SK-N-MC (cell line): Measurements from ENCODE around the gene KBTBD6.

Source experiments
- DNase-seq: peaks from one replicate; pipeline ENCODE4 v3.0.0-alpha.2; 2011; ENCODE audit warnings: low read depth, low spot score
- H3K27ac ChIP-seq: fragments of 200-600 bp; sonication (generic); 2 replicates; pipeline ENCODE4 v1.5.1; 2016; ENCODE audit warnings: mixed run types
- H3K36me3 ChIP-seq: fragments of 200-600 bp; sonication (generic); 2 replicates; pipeline ENCODE4 v1.6.1; 2017; ENCODE audit warnings: antibody characterized with exemption, low read length, mixed read lengths; ENCODE audit not compliant: insufficient read depth
- H3K4me3 ChIP-seq: fragments of 200-600 bp; sonication (generic); 2 replicates; pipeline ENCODE4 v1.5.1; 2016
- H3K9ac ChIP-seq: fragments of 200-600 bp; sonication (generic); 2 replicates; pipeline ENCODE4 v1.8.0; 2017; ENCODE audit warnings: mixed run types, mixed read lengths; ENCODE audit not compliant: insufficient read length
- H3K9me3 ChIP-seq: fragments of 200-600 bp; sonication (generic); 2 replicates; pipeline ENCODE4 v1.6.1; 2017; ENCODE audit warnings: low read depth, mild to moderate bottlenecking, antibody characterized with exemption, low read length, moderate library complexity, mixed read lengths
- EZH2 ChIP-seq: fragments of 200-600 bp; sonication (generic); IDR thresholded peaks from one replicate; pipeline ENCODE4 v1.6.1; 2017; ENCODE audit warnings: antibody characterized with exemption
- FOXP2 ChIP-seq: optimal IDR thresholded peaks from 2 replicates; pipeline ENCODE3; 2011; ENCODE audit warnings: mild to moderate bottlenecking, moderate library complexity; ENCODE audit not compliant: insufficient read depth; ENCODE audit errors: extremely low read length, control extremely low read depth
- POLR2AphosphoS5 ChIP-seq: IDR thresholded peaks from 2 replicates; pipeline ENCODE4 v1.6.1; 2012; ENCODE audit warnings: mild to moderate bottlenecking, low read depth, low read length, borderline replicate concordance

KBTBD6 gene

DNA sequence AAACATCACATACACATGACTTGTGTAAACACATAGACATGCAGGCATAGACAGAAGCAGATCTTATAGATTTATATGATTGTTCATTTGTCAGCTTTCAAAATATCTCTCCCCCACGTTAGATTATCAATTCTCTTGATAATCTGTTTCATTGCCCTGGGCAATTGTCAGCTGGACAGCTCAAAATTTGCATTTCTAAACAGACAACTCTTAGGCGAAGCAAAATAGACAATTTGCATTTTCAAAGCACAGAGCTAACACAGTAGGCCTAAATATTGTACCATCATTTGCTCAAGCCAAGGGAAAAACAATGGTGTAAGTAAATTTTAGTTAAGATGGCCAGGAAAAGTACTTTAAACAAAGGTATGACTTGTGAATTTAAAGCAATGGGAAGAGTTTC lies 24.0 kb upstream of the KBTBD6 start:
- no peaks in the 10 kb centered on the region for H3K36me3 ChIP-seq
- H3K4me3 ChIP-seq, result no peak overlapping the region
- H3K27ac ChIP-seq, result no peak overlapping the region
- no peak for TF ChIP-seq FOXP2
- no peak for TF ChIP-seq POLR2AphosphoS5
- TF ChIP-seq EZH2, result no peak
- H3K9ac ChIP-seq, result no peak overlapping the region
- DNase-seq, result no peak
- no peaks in the 10 kb centered on the region for H3K9me3 ChIP-seq

DNA sequence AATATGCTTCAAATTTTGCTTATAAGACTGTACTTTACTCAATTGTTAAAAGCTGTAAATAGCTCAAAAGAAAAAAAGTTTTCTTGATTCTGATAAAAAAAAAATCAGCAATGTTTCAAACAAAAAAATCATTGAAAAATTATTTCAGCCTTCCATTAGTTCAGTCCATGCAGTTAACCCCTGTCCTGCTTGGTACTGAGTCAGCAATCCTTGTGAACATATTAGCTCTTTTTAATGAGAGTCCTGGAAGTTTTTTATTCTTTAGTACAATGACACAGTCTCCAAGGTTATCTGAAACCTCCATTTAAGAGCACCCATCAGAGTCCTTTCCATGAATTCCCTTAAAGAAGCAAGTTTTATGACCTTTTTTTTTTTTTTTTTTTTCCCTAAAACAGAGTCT lies 21.4 kb upstream of the KBTBD6 start:
- no peak for DNase-seq
- H3K4me3 ChIP-seq, result no peak overlapping the region
- no peak overlapping the region for H3K9ac ChIP-seq
- H3K9me3 ChIP-seq, result 0 out of 2 replicates have a peak, but pooled peaks cover 4% of the 10 kb centered on the region
- H3K27ac ChIP-seq, result no peak overlapping the region
- TF ChIP-seq POLR2AphosphoS5 (no peak), EZH2 (no peak), FOXP2 (no peak)
- no peaks in the 10 kb centered on the region for H3K36me3 ChIP-seq

DNA sequence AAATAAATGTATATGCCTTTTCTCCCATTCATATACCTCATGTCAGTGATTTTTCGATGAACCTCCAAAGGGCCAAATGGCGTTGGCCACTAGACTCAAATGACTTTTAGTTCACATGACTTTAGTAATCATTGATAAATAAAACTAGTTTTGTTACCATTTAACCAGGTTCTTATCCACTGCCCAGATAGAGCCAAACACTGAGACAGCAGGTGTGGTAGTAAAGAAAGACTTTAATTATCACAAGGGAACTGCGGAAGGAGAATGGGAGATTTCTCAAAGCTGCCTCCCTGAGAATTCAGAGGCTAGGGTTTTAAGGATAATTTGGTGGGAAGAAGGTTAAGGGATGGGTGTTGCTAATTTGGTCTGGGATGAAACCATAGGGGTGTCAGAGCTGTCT lies 19.4 kb upstream of the KBTBD6 start:
- DNase-seq, result no peak
- H3K4me3 ChIP-seq, result no peak overlapping the region
- no peak overlapping the region for H3K9ac ChIP-seq
- 0 out of 2 replicates have a peak, but pooled peaks cover 4% of the 10 kb centered on the region for H3K9me3 ChIP-seq
- H3K27ac ChIP-seq, result no peak overlapping the region
- no peaks in the 10 kb centered on the region for H3K36me3 ChIP-seq
- no peak for TF ChIP-seq POLR2AphosphoS5
- no peak for TF ChIP-seq EZH2
- TF ChIP-seq FOXP2, result no peak

DNA sequence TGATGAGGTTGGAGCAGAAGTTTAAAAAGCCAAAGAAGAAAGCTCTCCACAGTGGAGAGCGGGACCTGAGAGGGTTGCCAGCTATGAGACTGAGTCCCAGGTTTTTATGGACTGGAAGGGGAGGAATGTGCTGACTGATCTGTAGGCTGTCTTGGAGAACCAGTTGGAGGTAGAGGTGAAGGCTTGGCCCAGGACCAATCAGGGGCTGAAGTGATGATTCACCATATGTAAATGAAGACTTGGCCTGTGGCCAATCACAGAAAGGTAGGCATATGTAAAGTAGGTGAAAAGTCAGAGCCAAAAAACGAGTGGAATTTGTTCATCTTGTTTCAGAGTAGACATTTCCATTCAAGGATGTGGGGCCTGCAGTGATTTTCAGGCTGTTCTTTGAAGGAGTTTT lies 17.5 kb upstream of the KBTBD6 start:
- no peak for DNase-seq
- no peak for TF ChIP-seq EZH2
- TF ChIP-seq POLR2AphosphoS5, result no peak
- TF ChIP-seq FOXP2, result no peak
- H3K9ac ChIP-seq, result no peak overlapping the region
- no peak overlapping the region for H3K27ac ChIP-seq
- no peaks in the 10 kb centered on the region for H3K36me3 ChIP-seq
- no peak overlapping the region for H3K4me3 ChIP-seq
- peaks cover 4% of the 10 kb centered on the region; the same call in 1 of the 2 replicates for H3K9me3 ChIP-seq

DNA sequence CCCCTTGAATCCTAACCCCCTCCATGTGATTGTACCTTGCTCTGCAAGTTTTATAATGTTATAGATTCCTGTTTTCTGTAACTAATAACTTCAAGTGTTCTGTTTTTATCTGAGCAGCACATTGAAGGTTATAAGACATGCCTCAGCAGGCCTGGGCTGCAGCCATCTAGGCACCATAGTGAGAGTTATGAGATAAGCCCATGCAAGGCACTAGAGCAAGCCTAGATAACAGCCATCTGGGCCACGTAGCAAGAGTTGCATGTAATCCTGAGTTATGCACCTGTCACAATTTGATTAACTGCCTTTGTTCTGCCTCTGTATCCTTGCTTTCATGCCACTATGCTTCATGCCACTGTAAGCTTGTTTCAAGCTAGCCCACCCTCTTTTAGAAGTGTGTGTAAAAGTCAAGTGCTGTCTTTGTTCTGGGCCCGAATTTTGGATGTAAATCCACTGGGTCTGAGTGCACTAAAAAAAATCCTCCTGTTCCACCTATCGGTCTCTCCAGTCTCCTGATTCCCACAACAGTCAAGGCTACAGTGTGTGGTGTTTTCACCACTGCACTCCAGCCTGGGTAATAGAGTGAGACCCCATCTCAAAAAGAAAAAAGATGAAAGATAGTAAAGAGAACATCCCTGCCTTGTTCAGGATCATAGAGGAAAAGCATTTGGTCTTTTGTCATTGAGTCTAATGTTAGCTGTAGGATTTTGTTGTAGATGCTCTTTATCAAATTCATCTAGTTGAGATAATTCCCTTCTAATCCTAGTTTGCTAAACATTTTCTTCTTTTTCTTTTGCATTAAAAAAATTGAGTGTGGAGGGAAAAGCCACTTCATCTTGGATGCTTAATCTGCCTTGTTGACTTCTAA lies 16.0 kb upstream of the KBTBD6 start:
- TF ChIP-seq POLR2AphosphoS5 (no peak), EZH2 (no peak), FOXP2 (no peak)
- DNase-seq, result no peak
- Histone ChIP-seq H3K36me3 (no peaks in the 10 kb centered on the region), H3K9ac (no peak overlapping the region), H3K27ac (no peak overlapping the region), H3K9me3 (peaks cover 4% of the 10 kb centered on the region; the same call in 1 of the 2 replicates), H3K4me3 (no peak overlapping the region)

DNA sequence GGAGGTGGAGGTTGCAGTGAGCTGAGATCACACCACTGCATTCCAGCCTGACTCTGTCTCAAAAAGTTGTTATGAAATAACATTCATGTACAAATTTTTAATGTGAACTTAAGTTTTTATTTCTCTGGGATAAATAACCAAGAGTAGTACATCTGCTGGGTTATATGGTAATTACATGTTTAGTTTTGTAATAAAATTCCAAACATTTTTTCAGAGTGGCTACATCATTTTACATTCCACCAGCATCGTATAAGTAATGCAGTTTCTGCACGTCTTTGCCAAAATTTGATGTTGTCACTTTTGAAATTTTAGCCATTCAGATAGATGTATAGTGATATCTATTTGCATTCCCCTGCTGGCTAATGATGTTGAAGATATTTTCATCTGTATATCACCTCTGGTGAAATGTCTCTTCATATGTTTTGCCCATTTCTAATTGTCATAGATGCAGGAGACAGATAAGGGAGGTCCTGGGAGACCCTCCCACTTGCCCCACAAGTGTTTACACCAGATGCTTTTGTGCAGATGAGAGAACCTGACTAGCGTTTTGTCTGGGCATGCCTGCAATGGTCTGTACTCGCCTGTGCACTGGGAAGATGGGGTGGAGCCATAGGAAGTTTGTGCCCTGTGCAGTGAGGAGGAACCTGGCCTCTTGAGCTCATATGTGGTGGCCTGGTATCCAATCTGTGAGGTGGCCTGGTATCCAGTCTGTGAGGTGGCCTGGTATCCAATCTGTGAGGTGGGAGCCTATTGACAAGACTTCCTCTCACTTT lies 12.7 kb upstream of the KBTBD6 start:
- Histone ChIP-seq H3K4me3 (no peak overlapping the region), H3K36me3 (no peaks in the 10 kb centered on the region), H3K27ac (no peak overlapping the region), H3K9ac (no peak overlapping the region), H3K9me3 (peaks cover 4% of the 10 kb centered on the region; the same call in 1 of the 2 replicates)
- no peak for DNase-seq
- TF ChIP-seq EZH2, result no peak
- no peak for TF ChIP-seq POLR2AphosphoS5
- no peak for TF ChIP-seq FOXP2

DNA sequence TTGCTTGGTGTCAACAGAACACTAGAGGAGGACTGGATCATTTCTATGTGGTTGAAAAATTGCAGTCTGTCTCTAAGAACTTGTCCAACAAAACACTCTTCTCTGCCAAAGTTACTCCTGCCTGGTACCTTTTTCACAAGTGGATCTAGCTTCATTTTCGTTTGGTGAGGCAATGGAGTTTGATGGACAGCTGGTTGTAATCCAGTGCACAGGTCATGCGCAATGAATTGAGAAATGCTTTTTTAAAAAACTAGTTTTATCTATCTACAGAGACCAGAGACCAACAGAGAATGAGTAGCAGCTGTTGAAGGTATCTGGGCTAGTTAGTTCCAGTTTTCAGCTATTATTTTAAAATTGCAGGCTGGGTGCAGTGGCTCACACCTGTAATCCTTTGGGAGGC lies 12.0 kb upstream of the KBTBD6 start:
- Histone ChIP-seq H3K36me3 (no peaks in the 10 kb centered on the region), H3K9me3 (peaks cover 4% of the 10 kb centered on the region; the same call in 1 of the 2 replicates), H3K4me3 (no peak overlapping the region), H3K27ac (no peak overlapping the region), H3K9ac (no peak overlapping the region)
- no peak for DNase-seq
- TF ChIP-seq EZH2, result no peak
- no peak for TF ChIP-seq POLR2AphosphoS5
- TF ChIP-seq FOXP2, result no peak

DNA sequence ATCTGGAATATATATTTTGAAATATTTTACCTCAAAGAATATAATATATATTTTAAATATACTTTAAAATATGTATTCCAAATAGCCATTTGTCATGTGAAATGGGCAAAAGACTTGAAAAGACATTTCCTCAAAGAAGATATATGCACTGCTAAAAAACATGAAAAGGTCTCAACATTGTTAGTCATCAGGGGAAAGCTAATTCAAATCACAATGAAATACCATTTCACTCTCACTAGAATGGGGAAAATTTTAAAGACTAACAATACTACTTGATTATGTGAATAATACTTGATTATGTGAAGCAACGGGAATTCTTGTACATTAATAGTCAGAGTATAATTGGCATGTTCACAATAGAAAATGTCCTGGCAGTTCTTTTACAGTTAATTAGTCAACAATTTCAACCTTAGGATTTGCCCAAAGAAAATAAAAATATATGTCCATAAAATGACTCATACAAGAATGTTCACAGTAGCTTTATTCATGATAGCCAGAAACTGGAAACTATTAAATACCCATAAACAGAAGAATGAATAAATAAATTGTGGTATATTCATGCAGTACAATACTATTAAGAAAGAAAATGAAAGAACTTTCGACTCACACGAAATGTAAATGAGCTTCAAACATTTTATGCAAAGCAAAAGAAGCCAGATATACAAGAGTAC lies 6.8 kb upstream of the KBTBD6 start:
- DNase-seq, result no peak
- Histone ChIP-seq H3K9me3 (no peaks in the 10 kb centered on the region), H3K4me3 (no peak overlapping the region), H3K9ac (no peak overlapping the region), H3K27ac (no peak overlapping the region), H3K36me3 (no peaks in the 10 kb centered on the region)
- TF ChIP-seq EZH2, result no peak

DNA sequence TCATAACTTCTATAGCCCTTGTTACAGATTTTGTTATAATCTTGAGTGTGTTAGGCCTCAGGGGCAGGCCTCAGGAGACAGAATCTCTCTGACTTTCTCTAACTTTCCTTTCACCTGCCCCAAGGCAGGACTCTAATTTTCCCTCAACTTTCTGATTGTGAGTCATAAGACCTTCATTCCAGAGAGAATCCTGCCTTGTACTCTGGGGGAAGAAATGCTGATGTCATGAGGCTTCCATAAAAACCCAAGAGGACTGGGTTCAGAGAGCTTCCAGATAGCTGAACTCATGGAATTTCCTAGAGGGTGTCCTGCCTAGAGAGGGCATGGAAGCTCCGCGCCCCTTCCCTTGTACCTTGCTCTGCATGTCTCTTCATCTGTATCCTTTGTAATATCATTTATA lies 5.3 kb upstream of the KBTBD6 start:
- H3K9ac ChIP-seq, result no peak overlapping the region
- no peak overlapping the region for H3K4me3 ChIP-seq
- H3K27ac ChIP-seq, result no peak overlapping the region
- no peaks in the 10 kb centered on the region for H3K9me3 ChIP-seq
- no peak for DNase-seq
- TF ChIP-seq POLR2AphosphoS5 (no peak), FOXP2 (no peak), EZH2 (no peak)
- no peaks in the 10 kb centered on the region for H3K36me3 ChIP-seq
